Heart left ventricle (tissue), 13 donors: ENCODE data around the gene DBH.

ENCODE experiments used
- CTCF ChIP-seq, 12 donors: fragments of 200-600 bp; sonication (generic) in 4 of 12; IDR thresholded peaks; one replicate each; pipeline versions ENCODE4 v1.5.0 to v1.8.0; 2018 to 2022; ENCODE audit warnings: antibody characterized with exemption in 12 of 12, mild to moderate bottlenecking in 5 of 12
- POLR2A ChIP-seq, 2 donors: fragments of 450-650 bp; IDR thresholded peaks; one replicate each; pipeline ENCODE4 v1.6.1; 2017; ENCODE audit warnings: antibody characterized with exemption in 2 of 2, mild to moderate bottlenecking in 2 of 2, moderate library complexity in 2 of 2
- donor health status: ischemic (EF 13 %, LVEDD 7.1; RV severe dilation, severe dysfunction).
- donor health status: DM: no; HTN: yes; CAD: no.
- donor health status: DM: no; HTN: no; CAD: no.
- donor health status: ischemic (EF 25% LVEDD 6.9; RV normal size, moderate dysfunction).
- donor health status: ischemic (EF 25% LVEDD 5.7; RV mildly dilated, moderate dysfunction).
- donor health status: ischemic (EF 35%, LVEDD 5.7; RV mildly dilated, moderate dysfunction).
- donor health status: nonischemic (EF 11% LVEDD 7.7; RV severe dilation, severe dysfunction).
- donor health status: DM: yes; HTN: yes; CAD: no.
- donor health status: PGD.
- donor health status: ischemic (EF 29% LVEDD 5.4; RV normal size, mild dysfunction).
- donor health status: nonischemic (EF 23%, LVEDD 6.1; RV moderate dilation, normal function).

DNA sequence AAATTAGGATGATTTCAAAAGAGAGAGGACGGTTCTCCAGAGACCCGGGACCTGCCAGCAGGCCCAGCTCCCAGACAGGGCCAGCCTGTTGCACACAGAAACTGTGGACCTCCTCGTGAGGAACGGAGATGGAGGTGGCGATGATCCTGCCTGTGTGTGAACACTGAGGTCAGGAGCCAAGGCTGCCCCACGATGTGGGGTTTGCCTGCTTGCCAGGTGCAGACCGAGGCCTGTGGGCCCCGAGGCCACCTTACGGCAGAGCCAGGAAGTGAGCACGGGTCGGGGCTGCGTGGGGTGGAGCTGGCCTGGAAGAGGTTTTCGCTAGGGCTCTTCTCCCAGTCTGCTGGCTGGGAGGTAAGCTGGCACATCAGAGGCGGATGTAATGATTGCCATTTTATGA, 31.3 kb upstream of the DBH start:
- no peak for TF ChIP-seq CTCF (IDR thresholded peaks at IDR 0.05)
- no peak for TF ChIP-seq POLR2A (IDR thresholded peaks at IDR 0.05)
